SK-N-MC (cell line): ENCODE data around the gene HBM.
"Not testable (repeated sequence)": the region's sequence is repeated elsewhere in the genome, so short reads cannot be mapped to it uniquely, and the experiment has no call there.

Experiments used
- EZH2 ChIP-seq: fragments of 200-600 bp; sonication (generic); IDR thresholded peaks from one replicate; pipeline ENCODE4 v1.6.1; 2017; ENCODE audit warnings: antibody characterized with exemption
- FOXP2 ChIP-seq: optimal IDR thresholded peaks from 2 replicates; pipeline ENCODE3; 2011; ENCODE audit warnings: mild to moderate bottlenecking, moderate library complexity; ENCODE audit not compliant: insufficient read depth; ENCODE audit errors: extremely low read length, control extremely low read depth
- POLR2AphosphoS5 ChIP-seq: IDR thresholded peaks from 2 replicates; pipeline ENCODE4 v1.6.1; 2012; ENCODE audit warnings: mild to moderate bottlenecking, low read depth, low read length, borderline replicate concordance

DNA sequence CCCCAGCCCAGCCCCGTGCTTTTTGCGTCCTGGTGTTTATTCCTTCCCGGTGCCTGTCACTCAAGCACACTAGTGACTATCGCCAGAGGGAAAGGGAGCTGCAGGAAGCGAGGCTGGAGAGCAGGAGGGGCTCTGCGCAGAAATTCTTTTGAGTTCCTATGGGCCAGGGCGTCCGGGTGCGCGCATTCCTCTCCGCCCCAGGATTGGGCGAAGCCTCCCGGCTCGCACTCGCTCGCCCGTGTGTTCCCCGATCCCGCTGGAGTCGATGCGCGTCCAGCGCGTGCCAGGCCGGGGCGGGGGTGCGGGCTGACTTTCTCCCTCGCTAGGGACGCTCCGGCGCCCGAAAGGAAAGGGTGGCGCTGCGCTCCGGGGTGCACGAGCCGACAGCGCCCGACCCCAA lies 10.2 kb downstream of the HBM start:
- TF ChIP-seq FOXP2, EZH2, POLR2AphosphoS5: not testable (repeated sequence)
